ENCODE data around the gene AMH. TPM values are rescaled to one million over a fixed set of nuclear protein-coding genes. Genes with fewer than 3 reads are reported as not detected.
A peak's percentile ranks its signal among the peaks of the same experiment; 100 is the strongest.

AMH gene
- total and polyA plus RNA-seq, 2 experiments from 2014 or later = 1.9 to 6.8 TPM

- TF ChIP-seq, protein P1, sequence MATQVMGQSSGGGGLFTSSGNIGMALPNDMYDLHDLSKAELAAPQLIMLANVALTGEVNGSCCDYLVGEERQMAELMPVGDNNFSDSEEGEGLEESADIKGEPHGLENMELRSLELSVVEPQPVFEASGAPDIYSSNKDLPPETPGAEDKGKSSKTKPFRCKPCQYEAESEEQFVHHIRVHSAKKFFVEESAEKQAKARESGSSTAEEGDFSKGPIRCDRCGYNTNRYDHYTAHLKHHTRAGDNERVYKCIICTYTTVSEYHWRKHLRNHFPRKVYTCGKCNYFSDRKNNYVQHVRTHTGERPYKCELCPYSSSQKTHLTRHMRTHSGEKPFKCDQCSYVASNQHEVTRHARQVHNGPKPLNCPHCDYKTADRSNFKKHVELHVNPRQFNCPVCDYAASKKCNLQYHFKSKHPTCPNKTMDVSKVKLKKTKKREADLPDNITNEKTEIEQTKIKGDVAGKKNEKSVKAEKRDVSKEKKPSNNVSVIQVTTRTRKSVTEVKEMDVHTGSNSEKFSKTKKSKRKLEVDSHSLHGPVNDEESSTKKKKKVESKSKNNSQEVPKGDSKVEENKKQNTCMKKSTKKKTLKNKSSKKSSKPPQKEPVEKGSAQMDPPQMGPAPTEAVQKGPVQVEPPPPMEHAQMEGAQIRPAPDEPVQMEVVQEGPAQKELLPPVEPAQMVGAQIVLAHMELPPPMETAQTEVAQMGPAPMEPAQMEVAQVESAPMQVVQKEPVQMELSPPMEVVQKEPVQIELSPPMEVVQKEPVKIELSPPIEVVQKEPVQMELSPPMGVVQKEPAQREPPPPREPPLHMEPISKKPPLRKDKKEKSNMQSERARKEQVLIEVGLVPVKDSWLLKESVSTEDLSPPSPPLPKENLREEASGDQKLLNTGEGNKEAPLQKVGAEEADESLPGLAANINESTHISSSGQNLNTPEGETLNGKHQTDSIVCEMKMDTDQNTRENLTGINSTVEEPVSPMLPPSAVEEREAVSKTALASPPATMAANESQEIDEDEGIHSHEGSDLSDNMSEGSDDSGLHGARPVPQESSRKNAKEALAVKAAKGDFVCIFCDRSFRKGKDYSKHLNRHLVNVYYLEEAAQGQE (IDR thresholded peaks at IDR 0.05; ENCODE audit: unreplicated experiment) = no peak
- no peak for TF ChIP-seq STAT1 (IDR thresholded peaks at IDR 0.05; ENCODE audit: unreplicated experiment)
- TF ChIP-seq, protein P2, sequence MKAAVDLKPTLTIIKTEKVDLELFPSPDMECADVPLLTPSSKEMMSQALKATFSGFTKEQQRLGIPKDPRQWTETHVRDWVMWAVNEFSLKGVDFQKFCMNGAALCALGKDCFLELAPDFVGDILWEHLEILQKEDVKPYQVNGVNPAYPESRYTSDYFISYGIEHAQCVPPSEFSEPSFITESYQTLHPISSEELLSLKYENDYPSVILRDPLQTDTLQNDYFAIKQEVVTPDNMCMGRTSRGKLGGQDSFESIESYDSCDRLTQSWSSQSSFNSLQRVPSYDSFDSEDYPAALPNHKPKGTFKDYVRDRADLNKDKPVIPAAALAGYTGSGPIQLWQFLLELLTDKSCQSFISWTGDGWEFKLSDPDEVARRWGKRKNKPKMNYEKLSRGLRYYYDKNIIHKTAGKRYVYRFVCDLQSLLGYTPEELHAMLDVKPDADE (IDR thresholded peaks at IDR 0.05) = no peak; the same call in 1 of the 2 replicates
Observed at GRCh38 chr19:2236314-2237050, 12.6 kb upstream of the AMH start, which contains the start of the genes PLEKHJ1 and SF3A2 (continued).

GRCh38 chr19:2237051-2237868 is 11.9 kb upstream of the AMH start:
- Histone ChIP-seq H3K9me2 (ENCODE audit: insufficient read depth) (no peaks in the 10 kb centered on the region), H3K27me3 (ENCODE audit: insufficient read depth) (no peaks in the 10 kb centered on the region), H3K4me3 (peak overlapping the region; percentile 96), H3K36me3 (ENCODE audit: insufficient read depth) (no peaks in the 10 kb centered on the region), H2AFZ (no peak overlapping the region), H3K4me2 (peak overlapping the region; percentile 97), H3K4me1 (ENCODE audit: insufficient read depth) (peaks cover 32% of the 10 kb centered on the region), H3K79me2 (replicated peaks; ENCODE audit: insufficient read depth) (peaks cover 74% of the 10 kb centered on the region), H3K27ac (ENCODE audit: low read depth) (peak overlapping the region; percentile 94), H4K20me1 (replicated peaks; ENCODE audit: insufficient read depth) (peaks cover 45% of the 10 kb centered on the region), H3F3A (replicated peaks; ENCODE audit: low read depth) (peaks cover 23% of the 10 kb centered on the region; the same call in 1 of the 2 replicates)
- Mint-ChIP-seq H3K27me3 (ENCODE audit: insufficient read depth, low read depth, poor library complexity) (peaks cover 19% of the 10 kb centered on the region), H3K4me3 (peak overlapping the region; percentile 98), H3K27ac (peak overlapping the region; percentile 90), H3K4me1 (peaks cover 43% of the 10 kb centered on the region), H3K36me3 (ENCODE audit: low read depth) (peaks cover 46% of the 10 kb centered on the region), H3K9me3 (peaks cover 15% of the 10 kb centered on the region; the same call in 2 of the 3 replicates)
- TF ChIP-seq POLR2AphosphoS5 (IDR thresholded peaks at IDR 0.05; ENCODE audit: low read depth) (no peak), NANOG (IDR thresholded peaks at IDR 0.05; ENCODE audit: borderline replicate concordance) (no peak), STAT1 (IDR thresholded peaks at IDR 0.05; ENCODE audit: unreplicated experiment) (no peak), ZNF114 (CRISPR knock-in tag; IDR thresholded peaks at IDR 0.05) (no peak), EZH2 (IDR thresholded peaks at IDR 0.05; ENCODE audit: low read depth, unreplicated experiment) (no peak)
- ATAC-seq = peak; percentile 18
- DNase-seq (ENCODE audit: low spot score) = no peak

Measured in GM23338 (cell line).